HG02623 (cell line): Measurements from ENCODE around the gene RAPGEF6.
A peak's percentile ranks its signal among the peaks of the same experiment; 100 is the strongest.
"Not testable (repeated sequence)": the region's sequence is repeated elsewhere in the genome, so short reads cannot be mapped to it uniquely, and the experiment has no call there.

Source experiments
- ATAC-seq: cut with Tn5 transposase; IDR thresholded peaks from one replicate; pipeline ENCODE4 v1.9.1; 2021; ENCODE audit warnings: moderate library complexity; ENCODE audit not compliant: unreplicated experiment

The RAPGEF6 gene

DNA sequence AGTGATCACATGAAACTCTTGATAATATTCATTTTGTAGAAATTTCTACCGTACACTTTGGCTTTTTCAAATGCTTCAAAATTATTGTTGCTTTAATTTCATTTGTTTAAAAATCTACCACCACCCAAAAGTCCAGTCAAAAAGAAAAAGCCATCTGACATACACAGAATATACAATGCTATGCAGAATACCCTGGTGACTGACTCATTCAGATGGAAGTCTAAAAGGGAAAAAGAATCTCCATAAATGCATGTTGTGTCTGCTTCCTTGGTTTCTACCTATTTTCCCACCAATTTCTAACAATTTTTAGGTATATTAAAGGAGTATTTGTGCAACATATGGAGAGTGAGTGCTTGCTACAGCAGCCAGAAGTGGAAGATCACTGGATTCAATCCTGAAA is 9.3 kb upstream of the RAPGEF6 start:
- no peak for ATAC-seq

DNA sequence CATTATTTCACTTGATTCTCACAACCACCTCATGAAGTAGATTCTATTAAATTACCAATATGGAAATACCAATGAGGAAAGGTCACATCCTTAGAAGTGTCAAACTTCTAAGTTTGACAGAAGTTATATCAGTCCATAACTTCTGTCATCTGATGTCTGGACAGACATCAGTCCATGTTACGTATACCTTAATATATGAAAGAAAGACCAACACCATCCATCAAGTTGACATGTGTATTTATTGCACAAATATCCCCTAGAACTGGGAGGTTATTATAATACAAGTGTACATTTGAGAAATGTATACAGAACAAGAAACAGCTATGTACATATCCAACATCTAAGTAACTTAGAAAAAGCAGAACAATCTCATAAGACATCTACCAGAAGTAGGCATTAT is 6.5 kb upstream of the RAPGEF6 start:
- no peak for ATAC-seq

DNA sequence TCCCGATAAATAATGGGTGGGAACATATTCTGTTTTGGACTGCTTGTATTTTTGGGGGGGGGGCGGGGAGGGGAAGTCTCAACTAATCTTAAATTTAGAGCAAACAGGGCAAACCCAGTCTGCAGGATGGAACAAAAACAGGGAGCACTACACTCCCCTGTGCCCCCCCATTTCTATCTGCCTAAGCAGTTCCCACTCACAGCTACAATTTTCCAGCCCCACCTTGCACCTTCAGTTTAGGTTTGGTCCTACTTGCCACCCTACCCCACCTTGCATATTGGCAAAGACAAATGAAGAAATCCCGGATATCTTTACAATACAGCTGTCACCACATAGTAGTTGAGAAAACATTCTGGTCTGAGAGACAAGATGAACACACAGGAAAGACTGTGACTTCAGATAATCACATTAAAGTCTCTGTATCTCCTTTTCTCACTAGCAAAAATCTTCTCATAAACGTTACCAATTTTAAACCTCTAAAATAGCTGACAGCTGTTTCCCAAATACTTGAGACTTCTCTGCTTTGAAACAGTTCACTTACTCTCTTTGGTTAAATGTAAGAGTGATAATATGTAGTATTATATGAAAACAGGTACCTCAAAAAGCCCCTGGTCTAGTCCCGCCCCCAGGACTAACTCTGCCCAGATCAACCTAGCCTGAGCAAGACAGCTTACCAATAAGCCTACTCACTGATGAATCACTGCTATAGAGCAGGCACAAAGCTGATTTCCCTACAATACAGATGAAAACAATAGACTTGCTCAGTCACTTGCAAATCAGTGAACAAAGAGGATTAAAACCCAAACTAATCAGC is 5.2 kb upstream of the RAPGEF6 start:
- ATAC-seq, result no peak

DNA sequence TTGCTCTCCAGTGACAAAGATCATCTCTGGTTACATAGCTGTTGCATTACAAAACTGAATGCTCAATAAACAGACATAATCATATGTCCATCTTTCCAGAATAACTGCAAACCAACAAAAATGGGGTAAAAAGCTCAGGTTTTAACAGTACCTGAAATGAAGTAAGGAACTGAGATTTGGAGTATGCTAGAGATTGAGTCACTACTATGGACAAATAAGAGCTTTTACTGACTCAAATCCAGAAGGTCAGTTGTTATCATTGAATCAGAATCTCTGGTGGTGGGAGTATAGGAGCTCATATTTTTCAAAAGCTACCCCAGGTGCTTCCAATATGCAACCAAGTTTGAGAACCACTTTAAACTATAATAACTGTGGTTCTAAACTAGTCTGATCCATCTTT is 4.1 kb upstream of the RAPGEF6 start:
- ATAC-seq, result no peak

DNA sequence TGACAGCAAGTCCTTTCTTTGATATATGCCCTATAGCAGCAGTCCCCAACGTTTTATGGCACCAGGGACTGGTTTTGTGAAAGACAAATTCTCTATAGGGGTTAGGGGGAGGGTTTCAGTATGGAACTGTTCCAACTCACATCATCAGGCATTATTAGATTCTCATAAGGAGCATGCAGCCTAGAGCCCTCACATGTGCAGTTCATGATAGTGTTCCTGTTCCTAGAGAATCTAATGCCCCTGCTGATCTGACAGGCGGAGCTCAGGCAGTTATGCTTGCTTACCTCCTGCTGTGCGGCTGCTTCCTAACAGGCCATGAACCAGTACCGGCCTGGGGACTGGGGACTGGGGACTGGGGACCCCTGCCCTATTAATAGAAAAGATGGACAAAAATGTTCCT is 2.7 kb upstream of the RAPGEF6 start:
- ATAC-seq, result no peak

DNA sequence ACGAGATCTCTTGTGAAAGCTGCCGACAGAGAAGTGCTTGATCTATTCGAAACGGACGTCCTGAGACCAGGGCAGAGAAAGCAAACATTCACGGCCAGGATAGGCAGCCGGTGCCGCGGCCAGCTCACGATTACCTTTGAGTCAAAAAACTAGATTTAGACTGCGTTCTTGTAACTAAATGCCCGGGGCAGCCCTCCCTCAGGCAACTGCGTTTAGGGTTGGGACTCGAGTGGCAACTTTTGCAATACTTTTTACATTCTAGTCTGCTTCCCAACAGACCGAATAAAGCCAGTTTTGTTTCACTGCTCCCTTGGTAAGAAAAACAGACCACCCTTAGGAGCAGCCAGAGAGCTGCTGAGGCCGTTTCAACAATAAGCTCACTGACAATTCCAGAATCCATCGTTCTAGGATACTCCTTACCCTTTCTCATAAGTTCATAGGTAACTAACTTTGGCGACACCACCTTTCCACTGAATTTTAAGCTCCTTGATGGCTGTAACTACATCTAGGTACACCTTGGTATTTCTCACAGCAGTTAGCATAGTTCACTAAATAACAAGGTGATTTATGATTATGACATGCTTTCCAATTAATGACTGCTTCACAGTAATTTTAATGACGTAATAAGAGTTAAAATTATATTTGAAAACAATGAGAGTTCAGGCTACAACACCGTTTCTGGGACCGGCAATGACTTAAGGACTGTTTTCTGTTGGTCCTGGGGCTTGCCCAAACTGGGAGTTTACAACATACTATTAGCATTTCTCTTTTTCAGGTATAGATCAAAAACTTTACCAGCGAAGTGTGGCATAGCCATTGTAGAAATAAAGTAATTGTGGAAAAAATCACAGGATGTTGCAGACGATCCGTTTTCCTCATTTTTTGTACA is 899 bp upstream of the RAPGEF6 start:
- no peak for ATAC-seq

DNA sequence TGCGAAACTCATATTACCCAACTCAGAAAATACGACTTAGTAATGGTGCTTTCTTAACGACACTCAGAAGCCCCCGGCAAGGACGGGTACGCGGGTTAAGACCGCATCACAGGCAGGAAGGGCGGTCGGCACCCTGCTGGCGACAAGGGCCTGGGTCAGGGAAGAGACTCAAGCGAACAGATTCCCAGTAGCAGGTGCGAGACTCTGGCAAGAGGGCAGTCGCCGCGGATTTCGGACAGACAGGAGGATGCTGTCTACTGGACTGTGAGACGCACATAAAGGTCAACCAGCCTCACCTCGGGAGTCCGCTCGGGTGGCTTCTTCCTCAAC is 398 bp downstream of the RAPGEF6 start:
- ATAC-seq, result peak; percentile 11

DNA sequence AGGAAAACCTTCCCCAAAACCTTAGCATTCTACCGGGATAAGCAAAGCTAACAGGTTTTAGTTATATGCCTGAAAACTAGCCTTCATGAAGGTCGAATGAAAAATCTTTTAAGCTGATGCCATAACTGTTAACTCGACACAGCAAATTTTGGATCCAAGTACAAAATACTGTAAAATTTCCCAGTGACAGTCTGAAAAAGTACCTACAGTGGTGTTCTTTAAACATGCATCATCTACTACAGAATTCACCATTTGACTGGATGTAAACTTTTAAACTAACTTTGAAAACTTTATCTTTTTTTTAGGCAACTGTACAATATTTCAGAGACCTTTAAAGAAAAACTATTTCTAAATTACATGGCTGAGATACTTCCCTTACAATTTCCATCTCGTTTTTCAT is 791 bp downstream of the RAPGEF6 start:
- no peak for ATAC-seq

DNA sequence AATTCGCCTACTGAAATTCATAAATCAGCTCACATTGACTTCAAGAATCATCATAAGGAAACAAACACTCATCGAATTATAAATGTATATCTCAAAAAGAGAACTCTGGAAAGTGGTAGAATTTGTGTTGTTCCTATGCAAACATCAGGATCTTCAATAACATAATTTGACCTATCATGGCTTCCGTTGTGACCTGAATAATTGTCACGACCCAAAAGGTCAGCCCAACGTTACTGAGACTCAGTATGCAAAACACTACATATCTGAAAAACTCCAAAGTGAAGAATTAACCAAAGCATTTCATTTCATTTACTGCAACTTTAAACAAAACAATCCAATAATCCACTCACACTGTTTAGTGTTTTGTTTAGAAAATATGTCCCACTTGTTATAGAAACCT is 1.2 kb downstream of the RAPGEF6 start:
- ATAC-seq, result no peak

DNA sequence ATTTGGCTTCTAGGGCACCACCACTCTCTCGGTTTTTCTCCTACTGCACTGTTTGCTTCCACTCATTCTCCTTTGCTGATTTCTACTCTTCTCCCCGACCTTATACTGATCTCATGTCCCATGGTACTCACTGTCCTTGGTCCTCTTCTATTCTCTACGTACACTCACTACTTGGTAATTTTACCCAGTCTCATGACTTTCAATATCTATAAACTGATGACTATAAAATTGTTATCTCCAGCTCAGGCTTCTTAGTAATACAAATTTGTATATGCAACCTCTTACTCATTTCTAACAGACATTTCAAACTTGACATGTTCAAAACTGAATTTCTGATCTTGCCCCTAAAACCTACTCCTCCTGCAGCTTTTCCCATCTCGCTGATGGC is 4.1 kb downstream of the RAPGEF6 start:
- ATAC-seq, result no peak

DNA sequence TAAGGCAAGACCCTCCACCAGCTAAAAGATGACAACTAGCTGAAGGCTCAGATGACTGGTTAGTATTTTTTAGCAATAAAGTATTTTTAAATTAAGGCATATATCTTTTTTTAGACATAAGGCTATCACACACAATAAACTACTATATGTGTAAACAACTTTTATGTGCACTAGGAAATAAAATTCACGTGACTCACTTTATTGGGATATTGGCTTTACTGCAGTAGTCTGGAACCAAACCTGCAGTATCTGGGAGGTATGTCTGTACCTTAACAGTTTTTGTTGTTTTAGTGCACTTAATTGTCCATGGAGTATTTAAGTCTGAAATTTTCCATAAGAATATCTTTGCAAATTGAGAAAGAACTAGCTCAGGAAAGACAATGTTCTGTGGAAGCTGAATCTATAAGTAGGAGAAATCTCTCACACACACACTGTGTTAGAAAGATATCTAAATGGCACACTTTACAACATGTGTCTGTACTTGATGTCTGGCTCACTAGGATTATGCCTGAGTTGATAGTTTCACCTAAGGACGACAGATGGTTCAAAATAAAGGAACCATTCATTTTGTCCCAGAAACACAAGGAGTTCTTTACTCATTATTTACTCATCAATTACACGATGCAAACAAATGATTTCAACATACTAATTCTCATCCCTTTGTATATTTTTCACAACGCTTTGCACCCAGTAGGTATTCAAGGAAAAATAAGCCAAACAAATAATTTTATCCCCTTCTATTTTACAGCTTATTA is 4.6 kb downstream of the RAPGEF6 start:
- no peak for ATAC-seq

DNA sequence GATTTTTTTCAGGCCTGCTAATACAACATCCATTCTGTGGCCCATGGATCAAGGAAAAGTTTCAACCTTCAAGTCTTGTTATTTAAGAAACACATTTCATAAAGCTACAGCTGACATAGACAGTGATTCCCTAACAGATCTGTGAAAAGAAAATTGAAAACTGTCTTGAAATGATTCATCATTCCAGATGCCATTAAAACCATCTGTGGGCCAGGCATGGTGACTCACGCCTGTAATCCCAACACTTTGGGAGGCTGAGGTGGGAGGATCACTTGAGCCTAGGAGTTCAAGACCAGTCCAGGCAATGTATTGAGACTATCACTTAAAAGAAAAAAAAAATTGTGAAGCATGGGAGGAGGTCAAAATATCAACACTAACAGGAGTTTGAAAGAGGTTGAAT is 6.0 kb downstream of the RAPGEF6 start:
- ATAC-seq, result no peak

DNA sequence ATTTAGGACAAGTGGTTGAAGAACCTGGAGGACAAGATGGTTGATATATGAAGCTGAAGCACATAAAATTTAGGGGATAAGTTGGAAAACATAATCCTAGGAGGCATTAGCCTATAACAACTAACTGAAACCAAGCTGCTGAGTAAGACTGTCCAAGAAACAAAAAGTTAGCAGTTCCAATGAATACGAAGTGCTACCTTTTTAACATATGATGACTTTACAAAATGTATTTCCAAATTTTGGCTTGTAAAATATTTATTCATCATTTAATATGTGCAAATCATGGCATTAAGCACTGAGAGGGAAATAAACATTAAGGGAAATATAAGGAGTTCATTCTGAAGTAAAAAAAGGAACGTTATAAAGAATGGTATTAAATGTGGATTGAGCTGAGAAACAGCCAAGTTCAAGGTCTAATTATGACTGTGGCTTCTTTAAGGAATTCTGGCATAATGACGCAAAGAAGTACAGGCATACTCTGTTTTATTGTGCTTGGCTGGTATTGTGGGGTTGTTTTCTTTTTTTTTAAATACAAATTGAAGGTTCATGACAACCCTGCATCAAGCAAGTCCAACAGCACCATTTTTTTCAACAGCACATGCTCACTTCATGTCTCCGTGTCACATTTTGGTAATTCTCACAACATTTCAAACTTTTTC is 7.7 kb downstream of the RAPGEF6 start:
- ATAC-seq, result no peak

DNA sequence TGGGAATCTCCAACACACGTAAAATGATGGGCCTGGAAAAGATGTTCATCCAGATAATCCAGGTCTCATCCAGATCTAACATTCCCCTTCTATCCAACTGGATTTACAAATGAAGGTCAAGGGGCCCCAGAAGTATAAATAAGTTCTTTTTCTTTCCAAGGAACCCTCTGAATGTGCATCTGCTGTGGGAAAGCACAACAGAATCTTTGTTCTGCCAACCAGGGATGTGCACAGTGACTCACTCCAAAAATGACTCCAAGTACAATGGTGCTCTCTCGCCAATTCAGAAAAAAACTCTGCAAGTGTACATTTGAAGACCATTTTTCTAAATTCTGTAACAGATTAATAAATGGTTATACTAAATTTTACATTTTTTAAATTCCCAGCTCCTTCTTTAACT is 12.4 kb downstream of the RAPGEF6 start:
- no peak for ATAC-seq

DNA sequence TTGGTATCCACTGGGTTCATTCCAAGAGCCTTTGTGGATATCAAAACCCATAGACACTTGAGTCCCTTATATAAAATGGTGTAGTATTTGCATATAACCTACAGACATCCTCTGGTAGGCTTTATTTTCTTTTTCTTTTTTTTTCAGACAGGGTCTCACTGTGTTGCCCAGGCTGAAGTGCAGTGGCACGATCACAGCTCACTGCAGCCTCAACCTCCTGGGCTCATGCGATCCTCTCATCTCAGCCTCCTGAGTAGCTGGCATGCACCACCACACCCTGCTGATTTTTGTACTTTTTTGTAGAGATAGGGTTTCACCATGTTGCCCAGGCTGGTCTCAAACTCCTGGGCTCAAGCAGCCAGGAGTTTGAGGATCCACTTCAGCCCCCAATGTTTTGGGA is 13.9 kb downstream of the RAPGEF6 start:
- not testable (repeated sequence) for ATAC-seq

DNA sequence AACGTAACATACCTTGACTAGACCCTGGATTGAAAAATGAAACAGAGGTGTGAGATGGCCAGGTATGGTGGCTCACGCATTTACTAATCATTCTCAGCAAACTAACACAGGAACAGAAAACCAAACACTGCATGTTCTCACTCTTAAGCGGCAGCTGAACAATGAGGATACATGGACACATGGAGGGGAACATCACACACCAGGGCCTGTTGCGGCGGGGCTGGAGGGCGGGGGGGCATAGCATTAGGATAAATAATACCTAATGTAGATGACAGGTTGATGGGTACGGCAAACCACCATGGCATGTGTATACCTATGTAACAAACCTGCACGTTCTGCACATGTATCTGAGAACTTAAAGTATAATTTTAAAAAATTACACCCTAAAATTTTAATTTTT is 15.9 kb downstream of the RAPGEF6 start:
- ATAC-seq, result no peak

DNA sequence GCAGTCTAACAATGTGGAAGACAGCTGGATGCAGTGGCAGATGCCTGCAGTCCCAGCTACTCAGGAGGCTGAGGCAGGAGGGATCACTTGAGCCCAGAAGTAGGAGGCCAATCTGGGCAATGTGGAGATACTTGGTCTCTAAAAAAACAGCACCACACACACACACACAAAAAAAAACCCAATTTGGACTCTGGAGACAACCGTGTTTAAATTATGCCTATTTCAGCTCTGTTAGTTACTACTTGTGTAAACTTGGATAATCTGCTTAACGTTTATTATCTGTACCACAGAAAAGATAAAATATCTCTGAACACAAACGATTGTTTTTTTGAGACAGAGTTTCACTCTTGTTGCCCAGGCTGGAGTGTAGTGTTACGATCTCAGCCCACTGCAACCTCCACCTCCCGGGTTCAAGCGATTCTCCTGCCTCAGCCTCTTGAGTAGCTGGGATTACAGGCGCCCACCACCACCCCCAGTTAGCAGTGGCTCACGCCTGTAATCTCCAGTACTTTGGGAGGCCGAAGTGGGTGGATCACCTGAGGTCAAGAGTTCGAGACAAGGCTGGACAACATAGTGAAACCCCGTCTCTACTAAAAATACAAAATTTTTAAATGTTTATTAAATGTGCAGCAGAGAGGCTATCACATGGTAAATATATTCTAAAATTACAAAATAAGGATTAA is 17.7 kb downstream of the RAPGEF6 start:
- no peak for ATAC-seq

DNA sequence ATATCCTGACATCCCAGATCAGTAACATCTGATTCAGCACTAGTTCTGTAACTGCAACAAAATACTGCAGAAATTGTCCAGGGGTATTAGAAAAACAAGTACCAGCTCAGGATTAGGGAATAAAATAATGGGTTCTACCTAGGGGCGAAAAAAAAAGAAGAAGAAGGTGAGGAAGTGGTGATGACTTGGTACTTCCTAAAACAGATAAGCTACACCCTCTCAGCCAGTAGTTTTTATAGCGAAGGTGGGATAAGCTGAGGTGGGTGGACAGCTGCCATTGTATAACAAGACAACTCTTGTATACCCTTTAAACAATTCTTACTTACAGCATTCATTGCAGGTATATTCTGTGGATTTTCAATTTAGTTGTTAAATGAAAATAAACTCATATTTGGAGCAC is 19.1 kb downstream of the RAPGEF6 start:
- ATAC-seq, result no peak

DNA sequence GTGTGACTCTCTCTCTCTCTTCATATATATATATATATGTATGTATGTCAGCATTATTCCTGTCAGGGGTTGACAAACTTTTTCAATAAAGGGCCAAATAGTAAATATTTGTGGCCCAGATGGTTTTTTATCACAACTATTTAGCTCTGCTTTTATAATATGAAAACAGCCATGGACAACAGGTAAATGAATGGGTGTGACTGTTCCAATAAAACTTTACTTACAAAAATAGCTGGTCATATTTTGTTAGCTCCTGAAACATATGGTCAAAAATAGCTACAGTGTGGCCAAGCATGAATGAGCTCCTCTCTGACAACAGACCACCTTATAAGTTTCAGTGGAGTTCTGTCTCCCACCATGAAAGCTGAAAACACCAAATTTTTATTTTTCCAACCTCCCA is 21.6 kb downstream of the RAPGEF6 start:
- ATAC-seq, result no peak

DNA sequence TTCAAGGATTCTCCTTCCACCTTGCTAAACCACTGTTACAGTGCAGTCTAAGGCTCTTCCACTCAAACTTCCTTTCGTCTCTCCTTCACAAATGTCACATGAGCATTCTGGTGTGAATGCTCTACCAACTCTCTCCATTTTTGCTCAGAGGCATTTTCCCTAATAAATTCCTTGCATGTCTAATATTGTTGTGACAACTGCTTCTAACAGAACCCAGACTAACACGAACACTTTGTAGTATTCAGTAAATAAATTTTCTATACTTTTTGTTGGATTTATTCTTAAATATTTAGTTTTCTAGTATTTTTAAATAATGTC is 24.0 kb downstream of the RAPGEF6 start:
- ATAC-seq, result no peak
